Medulla oblongata (tissue), 1 donor: ENCODE results near the gene ATP2B2.

Source experiments
- DNase-seq: peaks from one replicate; pipeline ENCODE4 v3.0.0-alpha.2; 2015; ENCODE audit errors: extremely low spot score

Gene ATP2B2

DNA sequence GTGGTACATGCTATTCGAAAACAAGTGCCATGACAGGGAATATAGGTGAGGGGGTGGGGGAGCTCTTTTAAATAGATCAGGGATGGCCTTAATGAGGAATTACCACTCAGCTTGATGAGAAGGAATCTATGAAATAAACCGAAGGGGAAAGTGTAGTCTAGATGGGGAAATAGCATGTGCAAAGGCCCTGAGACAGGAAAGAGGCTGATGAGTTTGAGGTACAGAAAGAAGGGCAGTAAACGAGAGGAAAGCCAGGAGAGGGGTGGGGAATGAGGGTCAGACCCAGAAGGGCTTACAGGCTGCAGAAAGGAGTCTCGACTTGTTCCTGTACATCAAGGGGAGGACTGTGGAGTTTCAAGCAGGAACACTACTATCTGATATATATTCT lies 12.2 kb downstream of the ATP2B2 start:
- no peak for DNase-seq

DNA sequence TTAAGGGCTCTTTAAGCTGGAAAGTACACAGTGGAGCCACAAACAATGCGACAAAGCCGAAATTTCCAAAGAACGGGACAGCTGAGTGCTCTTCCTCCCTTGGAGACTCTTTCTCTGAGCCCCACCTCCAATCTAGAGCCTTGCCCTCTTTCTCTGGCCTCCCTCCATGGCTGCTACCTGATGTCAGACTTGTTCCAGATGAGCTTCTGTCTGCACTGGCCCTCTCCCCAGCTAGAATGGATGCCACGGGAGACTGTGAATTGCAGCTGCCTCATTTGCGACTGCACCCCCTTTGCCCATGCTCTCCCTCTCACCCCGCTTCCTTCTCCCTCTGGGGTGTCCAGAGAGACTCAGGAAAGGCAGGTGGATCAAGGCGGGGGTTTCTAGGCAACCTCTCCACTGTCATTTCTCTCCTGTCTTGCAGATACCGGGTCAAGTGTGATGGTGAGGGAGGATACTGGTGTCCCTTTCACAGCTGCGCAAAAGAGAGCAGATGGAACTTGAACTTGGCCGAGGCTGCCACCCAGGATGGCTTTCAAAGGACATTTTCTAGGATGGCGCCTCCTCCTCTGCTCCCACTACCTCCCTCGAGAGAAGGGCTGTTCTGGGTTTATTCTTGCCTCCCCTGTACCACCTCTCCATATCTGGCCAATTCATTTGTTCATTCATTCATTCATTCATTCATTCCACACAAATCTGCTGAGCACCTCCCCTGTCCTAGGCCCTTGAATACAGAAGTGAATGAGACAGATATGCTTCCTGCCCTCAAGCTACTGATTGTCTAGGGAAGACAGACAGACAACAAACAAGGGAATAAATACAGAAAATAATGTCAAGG lies 12.8 kb downstream of the ATP2B2 start:
- no peak for DNase-seq

DNA sequence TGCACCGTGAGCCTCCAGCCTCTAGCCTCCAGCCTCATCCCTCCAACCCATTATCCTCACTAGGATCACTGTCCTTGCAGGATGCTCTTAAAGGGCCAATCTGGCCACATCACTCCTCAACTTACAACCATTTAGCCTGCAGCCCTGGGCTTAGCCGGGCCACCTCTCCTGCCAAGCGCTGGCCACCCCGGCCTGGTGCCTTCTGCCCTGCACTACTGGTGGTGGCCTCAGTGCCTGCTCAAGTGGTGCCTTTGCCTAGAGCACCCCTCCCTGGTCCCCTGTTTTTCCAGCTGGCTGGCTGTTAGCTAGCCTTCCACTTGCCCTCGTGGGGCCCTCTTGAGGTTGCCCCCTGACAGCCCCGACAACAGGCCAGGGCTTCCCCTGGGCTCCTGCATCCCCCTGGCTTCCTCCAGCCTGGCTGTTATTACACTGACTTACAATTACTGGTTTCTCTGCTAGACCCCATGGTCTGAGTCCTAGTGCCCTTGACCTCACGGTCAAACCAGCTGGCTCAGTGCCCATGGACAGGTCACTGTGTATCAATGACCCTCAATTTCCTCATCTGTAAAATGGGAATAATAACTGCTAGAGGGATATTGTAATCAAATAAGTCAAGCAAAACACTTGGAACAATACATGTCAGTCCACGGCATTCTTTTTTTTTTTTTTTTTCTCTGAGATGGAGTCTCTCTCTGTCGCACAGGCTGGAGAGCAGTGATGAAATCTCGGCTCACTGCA lies 15.5 kb downstream of the ATP2B2 start:
- no peak for DNase-seq

DNA sequence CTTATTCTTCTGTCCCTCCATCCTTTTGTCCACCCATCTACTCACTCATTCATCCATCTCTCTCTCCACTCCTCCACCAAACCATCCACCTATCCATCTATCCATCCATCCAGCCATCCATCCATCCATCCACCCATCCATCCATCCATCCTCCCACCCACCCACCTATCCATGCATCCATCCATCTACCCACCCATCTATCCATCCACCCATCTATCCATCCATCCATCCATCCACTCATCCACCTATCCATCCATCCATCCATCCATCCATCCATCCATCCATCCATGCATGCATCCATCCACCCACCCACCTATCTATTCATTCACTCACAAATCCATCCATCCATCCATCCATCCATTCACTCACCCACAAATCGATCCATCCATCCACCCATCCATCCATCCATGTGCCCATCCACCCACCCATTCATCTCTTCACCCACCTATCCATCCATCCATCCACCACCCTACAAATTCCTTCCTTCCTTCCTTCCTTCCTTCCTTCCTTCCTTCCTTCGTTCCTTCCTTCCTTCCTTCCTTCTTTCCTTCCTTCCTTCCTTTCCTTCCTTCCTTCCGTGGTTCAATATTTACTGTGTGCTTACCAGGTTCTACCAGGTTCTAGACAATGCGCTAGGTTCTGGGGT lies 17.3 kb downstream of the ATP2B2 start:
- DNase-seq: no peak

DNA sequence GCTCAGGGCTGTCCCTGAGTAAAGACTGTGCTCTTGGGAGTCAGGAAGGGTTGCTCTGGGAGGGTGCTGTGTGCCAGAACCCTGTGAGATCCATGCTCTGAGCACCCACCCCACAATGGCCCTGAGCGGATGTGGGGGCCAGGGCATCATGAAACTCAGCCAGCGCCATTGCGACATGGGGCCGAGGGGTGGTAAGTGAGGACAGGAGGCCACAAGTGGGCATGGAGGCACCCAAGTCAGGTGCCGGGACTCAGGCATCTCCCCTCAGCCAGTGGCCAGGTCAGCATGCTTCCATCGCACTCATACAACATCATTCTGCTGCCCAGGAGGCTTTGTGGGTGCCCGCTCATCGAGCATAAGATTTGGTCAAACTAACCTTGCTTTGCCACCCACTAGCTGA lies 19.6 kb downstream of the ATP2B2 start:
- DNase-seq: no peak

DNA sequence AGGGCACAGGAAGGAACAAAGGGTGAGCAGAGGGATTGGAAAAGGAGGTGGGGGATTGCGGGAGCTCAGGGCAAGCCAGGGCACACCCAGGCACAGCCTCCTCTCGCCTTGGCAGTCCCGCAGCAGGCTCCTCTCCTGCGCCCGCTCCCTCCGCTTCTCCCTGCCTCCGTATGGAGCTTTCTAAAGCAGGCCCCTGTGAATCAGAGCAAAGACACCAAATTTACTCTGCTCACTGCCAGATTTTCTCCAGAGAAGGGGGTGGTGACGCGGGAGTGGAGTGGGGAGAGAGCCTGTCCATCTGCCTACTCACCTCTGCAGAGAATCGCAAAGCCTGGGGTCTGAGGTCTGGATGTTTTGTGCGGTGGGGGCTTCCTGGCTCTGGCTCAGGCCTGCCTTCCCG lies 20.0 kb downstream of the ATP2B2 start:
- no peak for DNase-seq

DNA sequence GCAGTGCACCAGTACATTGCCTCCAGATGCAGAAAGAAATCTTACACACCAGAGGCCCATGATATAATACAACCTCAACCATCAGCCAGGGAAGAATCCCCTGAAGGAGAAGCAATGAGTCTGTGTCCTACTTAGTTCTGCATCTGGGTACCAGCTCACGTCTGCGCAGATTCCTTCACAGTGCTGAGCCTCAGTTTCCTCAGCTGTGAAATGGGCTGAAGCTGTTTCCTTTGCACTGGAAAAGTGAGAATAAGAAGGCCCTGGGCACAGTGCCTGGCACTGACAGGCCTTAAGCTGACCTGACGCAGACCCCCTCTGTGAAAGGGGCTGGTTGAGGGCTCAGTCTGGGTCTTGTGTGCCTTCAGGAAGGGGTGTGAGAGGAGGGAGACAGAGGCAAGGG lies 20.7 kb downstream of the ATP2B2 start:
- DNase-seq: no peak

DNA sequence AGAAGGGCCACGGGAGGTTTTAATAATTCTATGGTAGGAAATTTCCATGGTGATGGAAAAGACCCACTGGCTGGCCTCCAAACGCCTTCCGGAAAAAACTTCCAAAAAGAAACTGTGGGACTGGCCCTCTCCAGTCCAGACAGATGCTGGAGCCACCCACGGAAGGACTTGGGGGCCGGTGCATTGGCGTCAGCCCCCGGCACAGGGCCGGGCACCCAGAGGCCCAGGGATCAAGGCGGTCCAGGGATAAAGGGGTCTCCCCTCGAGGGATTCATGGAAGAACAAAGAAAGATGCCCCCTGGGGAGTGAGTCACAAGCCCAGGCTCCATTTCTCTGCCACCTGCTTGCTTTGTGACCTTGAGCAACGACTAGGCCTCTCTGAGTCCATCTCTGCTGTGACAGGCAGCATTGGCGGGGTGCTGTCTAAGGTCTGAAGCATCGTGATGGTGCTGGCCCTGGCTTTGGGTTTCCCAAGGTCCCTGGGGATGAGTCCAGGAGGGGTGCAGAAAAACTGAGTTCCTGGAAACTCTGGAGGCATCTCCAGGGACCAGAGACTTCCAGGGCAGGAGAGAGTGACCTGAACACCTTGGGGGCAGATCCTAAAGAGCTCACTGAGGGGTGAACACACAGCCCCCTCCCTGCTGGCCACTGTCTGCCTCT lies 21.6 kb downstream of the ATP2B2 start:
- DNase-seq: no peak

DNA sequence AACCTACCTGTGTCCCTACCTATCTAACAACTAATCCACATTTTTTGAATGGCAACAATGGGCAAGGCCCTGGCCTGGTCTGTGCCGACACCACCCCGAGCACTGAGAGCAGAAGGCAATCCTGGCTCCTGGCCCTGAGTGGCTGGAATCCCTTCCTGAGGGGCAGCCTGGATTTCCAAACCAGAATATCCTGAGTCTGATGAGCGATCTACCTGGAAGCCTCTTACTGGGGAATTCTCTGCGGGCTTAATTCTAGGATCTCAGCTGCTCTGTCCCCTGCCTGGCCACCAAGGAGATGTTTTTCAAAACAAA lies 22.1 kb downstream of the ATP2B2 start:
- DNase-seq: no peak

DNA sequence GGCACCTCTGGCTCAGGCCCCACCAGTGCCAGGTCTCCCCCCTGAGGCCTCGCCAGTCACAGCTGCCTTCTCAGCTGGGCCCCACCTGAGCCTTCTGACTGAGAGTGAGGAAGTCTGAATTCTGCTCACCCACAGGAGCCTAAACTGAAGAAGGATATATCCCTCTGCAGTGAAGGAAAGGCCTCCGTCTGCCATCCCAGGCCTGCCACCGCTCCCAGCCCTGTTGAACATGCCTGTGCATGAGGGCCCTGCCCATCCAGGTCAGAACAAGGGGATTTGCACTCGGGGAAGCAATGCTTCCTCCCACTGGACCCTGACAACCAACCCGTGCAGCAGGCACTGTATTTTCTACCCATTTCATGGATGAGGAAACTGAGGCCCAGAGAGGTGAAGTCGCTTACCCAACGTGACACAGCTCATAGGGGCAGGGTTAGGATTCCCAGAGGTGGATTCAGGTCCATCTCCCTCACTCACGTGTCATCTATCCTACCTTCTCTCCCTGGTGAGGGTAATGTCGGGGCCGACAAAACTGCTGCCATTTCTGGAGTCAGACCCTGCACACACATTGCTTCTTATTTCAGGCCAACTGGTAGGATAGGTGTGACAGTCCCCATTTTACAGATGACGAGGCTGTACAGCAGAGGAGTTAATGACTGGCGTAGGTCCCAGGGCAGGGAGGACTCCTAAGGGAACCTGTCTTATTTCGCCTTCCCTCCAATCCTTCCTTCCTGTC lies 22.6 kb downstream of the ATP2B2 start:
- no peak for DNase-seq

DNA sequence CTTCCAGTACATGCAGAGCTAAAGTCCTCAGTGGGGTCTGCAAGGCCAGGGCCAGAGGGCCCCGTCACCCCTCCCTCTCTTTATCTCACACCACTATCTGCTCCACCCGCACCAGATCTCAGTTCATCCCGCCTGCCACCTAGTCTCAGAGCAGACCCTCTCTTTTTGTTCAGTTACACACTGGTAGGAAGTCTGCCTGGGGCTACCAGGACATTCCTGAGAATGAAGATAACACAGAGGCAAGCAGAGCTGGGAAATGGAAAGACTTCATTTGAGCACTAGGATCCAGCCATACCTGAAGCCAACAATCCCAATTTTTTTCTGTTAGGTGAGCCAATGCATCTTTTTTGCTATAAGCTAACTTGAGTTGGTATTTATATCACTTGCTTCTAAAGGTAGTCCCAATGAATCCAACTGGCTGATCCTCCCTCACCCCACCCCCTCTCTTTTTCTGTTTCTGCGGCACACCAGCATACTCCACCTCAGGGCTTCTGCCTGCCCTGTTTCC lies 24.5 kb downstream of the ATP2B2 start:
- no peak for DNase-seq

DNA sequence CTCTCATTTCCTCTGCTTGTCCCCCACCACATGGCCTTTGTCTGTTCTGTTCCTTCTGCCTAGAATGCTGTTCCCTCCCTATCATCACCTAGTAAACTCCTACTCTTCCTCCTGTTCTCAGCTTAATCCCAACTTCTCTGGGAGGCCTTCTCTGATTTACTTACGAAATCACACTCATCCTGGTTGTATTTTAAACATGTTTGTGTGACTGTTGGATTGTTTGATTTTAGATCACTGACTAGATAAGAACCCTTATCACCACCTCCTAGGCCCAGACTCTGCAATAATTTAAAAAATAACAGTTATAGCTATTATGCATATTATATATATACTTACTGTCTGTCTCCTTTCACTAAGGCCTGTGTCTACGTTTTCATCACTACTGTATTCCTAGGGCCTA lies 26.1 kb downstream of the ATP2B2 start:
- no peak for DNase-seq

DNA sequence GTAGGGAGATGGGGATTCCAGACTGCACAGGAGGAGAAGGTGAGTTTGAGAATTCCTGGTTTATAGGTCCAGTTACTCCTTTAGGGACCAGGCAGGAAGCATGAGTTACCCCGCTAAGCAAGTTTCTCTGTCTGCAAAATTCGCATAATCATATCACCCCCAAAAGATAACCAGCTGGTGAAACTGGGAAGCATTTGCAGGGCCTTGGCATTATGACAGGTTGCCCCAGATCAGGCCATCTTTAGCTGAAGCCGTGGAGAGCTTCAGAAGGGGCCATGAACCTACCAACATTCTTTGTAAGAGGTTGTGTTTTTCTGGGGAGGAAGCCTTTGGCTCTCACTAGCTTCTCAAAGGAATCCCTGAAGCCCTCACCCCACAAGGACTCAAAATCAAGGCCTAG lies 29.4 kb downstream of the ATP2B2 start:
- no peak for DNase-seq

DNA sequence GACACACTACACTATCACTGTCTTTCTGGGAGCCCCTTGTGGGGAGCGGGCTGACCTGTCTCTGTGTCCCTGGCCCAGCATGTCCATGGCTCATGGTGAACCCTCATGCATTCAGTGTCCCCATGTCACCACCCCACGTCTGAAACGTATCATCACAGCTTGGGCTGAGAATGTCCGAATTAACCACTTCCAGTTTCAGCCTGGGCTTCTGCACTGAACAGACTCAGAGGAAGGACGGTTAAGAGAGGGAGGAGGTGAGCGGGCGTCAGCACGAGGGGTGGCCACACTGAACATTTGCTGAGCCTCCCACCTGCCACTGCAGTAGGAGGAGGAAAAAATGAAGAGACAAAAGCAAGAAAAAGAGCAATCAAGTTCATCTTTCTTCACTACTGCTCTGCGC lies 30.5 kb downstream of the ATP2B2 start:
- no peak for DNase-seq

DNA sequence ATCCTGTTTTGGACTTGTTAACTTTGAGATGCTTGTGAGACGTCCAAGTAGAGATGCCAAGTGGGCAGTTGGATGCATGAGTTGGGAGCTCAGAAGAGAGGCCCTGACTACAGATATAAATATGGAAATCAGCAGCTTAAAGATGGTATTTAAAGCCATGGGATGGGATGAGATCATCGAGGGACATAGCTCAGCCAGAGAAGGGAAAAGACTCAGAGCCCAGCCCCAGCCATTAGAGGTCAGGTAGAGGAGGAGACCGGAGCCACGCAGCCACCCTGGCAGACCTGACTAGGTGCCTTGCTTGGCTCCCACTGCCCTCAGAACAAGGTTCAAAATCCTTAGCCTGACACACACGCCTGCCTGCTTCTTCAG lies 31.1 kb downstream of the ATP2B2 start:
- DNase-seq: no peak

DNA sequence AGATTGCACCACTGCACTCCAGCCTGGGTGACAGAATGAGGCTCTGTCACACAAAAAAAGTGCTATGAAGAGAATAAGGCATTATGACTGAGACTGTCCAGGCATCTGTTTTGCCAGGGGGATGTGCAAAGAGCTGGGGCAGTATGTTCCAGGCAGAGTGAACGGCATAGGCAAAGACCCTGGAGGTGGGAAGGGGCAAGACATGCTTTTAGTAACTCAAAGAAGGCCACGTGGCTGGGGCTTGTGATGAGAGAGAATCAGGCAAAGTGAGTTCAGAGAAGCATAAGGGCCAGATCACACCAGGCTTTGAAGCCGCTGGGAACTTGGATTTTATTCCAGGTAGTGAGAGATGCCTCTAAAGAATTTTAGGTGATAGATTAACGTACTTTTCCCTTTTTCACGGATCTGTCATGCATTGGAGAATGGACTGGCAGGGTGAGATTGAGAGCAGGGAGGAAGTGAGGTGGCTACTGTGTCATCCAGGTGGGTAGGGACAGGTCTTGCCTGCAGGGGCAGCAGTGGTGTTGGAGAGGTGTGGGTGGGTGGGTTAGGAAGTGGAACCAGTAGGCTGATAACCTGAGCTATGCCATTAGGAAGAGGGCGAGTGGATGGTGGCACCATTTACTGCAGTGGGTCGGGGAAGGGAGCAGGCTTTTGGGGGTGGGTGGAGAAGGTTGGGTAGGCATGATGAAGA lies 31.7 kb downstream of the ATP2B2 start:
- no peak for DNase-seq

DNA sequence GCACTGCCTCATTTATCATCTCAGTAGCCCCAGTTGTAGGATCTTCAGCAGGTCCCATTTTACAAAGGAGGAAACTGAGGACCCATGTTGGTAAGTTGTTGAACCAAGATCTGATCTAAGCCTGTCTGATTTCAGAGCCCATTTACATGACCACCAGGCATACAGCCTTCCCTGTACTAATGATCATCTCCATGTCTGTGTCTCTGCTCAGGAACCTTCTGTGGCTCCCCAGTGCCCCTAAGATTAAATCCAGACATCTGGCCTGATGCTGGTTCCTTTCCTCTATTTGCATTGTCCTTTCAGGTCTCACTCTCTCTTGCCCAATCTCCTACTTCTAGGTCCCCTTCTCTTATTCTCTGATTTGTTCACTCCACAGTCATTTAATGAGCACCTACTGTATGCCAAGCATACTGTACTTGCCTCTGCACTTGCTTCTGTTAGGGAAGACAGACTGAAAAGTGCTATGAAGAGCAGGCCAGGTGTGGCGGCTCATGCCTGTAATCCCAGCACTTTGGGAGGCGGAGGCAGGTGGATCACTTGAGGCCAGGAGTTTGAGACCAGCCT lies 32.4 kb downstream of the ATP2B2 start:
- DNase-seq: no peak

DNA sequence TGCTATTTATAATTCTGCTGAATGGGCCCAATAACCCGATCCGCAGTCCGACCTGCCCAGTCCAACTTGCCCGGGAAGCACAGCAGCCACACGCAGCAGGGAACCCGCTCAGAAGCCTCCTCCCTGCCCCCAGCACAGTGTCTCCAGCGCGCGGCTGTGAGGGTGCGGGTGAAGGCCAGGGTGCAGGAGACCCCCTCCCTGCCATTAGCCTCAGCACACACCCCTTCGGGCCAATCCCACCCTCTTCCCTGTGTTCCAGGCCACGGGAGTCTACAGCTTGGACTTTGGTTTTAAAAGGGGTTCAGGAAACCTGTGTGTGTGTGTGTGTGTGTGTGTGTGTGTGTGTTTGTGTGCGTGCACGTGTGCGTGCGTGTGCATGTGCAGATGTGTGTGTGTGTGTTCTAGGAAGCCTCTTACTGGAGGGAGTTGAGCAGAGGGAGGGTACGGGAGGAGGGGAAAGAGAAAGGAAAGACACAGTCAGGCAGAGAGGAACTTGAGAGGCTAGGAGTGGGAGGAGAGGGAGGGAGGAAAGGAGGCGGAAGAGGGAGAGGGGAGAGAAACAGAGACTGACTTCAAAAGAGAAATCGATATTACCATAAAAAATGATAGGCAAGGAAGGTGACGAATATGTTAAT lies 34.2 kb downstream of the ATP2B2 start:
- no peak for DNase-seq

DNA sequence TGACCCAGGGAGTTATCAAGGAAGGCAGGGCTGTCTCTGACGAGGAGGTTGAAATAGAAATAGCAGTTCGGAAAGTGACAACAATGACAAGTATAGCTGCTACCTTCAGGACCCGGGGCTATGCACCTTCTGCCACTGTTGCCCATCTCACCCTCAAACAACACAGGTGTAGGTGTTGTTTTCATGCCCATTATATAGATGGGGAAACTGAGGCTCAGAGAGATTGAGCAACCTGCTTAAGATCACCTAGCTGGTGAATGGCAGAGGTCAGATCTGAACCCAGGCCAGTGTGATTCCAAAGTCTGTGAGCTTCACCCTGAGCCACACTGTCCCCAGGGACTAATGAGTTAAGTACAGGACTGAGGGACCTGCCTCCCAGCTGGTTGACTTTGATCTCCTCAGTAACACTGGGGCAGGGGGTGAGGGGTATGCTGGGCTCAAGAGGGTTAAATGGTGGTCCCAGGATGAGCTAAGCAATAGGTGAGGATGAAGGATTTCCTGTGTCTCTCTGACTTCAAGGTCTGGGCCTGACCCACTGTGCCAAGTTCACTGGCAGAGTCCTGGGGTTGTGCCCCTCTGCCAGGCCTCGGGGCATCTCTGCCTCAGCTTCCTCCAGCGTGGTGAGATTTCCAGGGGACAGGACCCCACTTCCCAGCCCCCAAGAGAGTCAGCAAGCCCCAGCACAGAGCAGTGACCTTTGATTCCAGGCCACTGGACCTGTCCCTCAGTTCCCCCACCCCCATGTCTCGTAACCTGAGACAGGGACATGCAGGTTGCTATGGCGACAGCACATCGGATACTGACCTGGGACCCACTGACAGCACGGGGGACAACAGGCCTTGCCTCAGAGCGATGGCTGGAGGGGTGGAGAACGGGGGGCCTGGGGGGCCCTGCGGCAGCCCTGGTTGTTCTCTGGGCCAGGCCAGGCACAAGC lies 35.0 kb downstream of the ATP2B2 start:
- no peak for DNase-seq
